ENCODE results near the gene LCE6A.

Gene LCE6A

GRCh38 chr1:152886085-152886484 lies 43.4 kb downstream of the LCE6A start:
- no peak for TF ChIP-seq CTCF (IDR thresholded peaks at IDR 0.05; ENCODE audit: borderline replicate concordance, control extremely low read depth, extremely low read depth, insufficient read depth, missing control alignments)
- DNase-seq (ENCODE audit: low spot score): no peak
- in situ Hi-C loops (cut with MboI; ENCODE audit: low sequenced_read_pairs, unreplicated experiment): no loop called here

- no peak for TF ChIP-seq CTCF (IDR thresholded peaks at IDR 0.05; ENCODE audit: borderline replicate concordance, control extremely low read depth, extremely low read depth, insufficient read depth, missing control alignments)
- in situ Hi-C loops (cut with MboI; ENCODE audit: low sequenced_read_pairs, unreplicated experiment): no loop called here
- DNase-seq (ENCODE audit: low spot score): no peak
These were observed 44.2 kb downstream of the LCE6A start for GRCh38 chr1:152886758-152887409.

DNA sequence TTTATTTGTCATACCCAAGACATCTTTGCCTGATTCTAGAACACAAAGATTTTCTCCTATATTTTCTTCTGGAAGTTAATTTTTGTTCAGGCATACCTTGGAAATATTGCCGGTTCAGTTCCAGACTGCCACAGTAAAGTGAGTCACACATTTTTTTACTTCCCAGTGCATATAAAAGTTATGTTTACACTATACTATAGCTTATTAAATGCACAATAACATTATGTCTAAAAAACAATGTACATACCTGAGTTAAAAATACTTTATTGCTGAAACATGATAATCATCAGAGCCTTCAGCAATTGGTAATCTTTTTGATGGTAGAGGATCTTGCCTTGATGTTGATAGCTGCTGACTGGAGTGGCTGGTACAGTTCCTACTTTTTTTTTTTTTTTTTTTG lies 45.5 kb downstream of the LCE6A start:
- DNase-seq (ENCODE audit: low spot score): no peak
- no peak for TF ChIP-seq CTCF (IDR thresholded peaks at IDR 0.05; ENCODE audit: borderline replicate concordance, control extremely low read depth, extremely low read depth, insufficient read depth, missing control alignments)
- in situ Hi-C loops (cut with MboI; ENCODE audit: low sequenced_read_pairs, unreplicated experiment): no loop called here

All from GM13976 (cell line).